HG02970 (cell line): ENCODE results near the gene TOP3B.

Experiments used
- ATAC-seq: cut with Tn5 transposase; IDR thresholded peaks from one replicate; pipeline ENCODE4 v1.9.1; 2021; ENCODE audit warnings: mild to moderate bottlenecking, moderate library complexity, moderate number of reproducible peaks; ENCODE audit not compliant: unreplicated experiment, low FRiP score

The TOP3B gene

DNA sequence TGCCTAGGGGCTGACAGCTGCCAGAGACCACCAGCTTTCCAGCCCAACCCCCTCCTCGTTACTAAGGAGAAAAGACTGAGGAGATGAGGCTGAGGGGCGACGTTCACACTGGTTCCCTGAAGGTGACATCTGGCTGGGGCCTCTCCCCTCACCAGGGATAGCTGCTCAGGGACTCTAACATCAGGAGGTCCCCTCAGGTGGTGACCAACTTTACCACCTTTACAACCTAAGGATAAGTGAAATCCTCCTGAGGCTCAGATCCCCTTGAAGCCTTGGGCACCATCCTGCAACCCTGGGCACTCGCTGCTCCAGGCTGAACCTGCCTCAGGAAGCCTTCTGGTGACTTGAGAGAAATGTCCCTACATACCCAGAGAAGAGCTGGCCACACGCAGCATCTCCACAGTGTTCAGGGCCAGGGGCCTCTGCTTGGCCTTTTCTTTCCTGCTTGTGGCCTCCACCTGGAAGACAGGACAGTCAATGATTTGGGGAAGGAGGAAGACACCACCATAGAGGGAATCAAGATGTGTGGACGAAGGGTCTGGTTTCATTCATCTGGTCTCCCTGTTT lies 17.6 kb downstream of the TOP3B start:
- ATAC-seq, result no peak

DNA sequence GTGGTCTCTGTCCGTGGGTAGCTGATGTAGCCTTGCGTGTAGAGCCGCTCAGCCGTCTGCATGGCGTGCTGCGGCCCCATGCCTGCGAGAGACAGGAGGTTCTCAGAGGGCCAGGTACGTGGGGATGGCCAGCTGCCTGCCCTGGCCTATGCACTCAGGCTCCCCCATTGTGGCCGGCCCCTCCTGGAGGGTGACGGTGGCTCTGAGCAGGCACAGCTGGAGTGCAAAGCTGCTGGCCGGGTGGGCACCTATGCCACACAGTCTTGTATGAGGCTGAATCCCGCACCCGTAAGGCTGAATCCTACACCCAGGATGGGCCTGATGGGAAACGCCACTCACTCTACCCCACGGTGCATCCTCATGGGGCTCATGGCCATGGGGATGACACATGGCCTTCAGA lies 18.4 kb downstream of the TOP3B start:
- no peak for ATAC-seq

DNA sequence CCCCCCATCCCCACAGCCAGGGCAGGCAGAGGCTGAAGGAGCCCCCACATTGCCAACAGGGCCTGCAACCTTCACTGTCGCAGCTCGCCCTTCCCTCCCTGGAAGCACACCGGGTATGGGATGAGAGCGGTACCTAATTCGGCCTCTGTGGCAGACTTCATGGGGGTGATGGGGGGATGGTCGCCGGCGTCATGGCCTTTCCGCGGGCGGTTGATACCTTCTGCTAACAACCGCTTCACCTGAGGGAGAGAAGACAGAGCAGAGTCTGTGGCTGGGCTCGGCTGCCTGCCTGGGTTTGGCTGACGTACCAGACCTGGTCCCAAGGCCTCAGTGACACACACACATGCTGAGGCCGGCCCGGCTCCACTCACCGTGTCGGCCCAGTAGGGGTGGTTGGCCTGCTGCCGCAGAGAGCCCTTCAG lies 18.8 kb downstream of the TOP3B start:
- ATAC-seq, result no peak

DNA sequence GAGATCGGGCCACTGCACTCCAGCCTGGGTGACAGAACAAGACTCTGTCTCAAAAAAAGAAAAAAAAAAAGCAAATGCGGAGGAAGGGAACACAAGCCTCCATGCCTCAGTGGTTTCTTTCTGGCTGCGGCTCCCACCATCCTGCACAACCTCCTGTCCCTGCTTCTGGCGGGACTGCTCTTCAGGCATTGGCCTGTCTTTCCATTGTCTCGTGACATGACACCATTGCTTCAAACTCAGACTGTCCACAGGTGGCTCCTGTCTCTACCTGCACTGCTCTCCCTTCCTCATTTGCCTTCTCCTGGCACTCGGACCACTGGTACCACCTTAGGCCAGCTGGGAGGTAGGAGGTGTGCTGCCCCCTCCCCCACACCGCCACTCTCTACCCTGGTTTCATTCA lies 19.3 kb downstream of the TOP3B start:
- no peak for ATAC-seq

DNA sequence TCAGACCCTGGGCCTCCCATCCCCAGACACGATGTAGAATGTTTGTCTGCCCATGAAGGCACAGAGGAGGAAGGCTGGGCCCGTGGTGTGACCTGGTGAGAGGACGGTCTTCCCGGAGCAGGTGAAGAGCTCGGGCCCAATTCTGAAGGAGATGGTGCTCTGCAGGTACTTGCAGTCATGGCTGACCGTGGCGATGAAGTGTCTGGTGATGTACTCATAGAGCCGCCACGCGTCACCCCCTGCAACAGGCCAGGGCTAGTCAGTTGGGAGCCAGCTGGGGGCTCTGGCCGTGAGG lies 20.0 kb downstream of the TOP3B start:
- ATAC-seq, result no peak

DNA sequence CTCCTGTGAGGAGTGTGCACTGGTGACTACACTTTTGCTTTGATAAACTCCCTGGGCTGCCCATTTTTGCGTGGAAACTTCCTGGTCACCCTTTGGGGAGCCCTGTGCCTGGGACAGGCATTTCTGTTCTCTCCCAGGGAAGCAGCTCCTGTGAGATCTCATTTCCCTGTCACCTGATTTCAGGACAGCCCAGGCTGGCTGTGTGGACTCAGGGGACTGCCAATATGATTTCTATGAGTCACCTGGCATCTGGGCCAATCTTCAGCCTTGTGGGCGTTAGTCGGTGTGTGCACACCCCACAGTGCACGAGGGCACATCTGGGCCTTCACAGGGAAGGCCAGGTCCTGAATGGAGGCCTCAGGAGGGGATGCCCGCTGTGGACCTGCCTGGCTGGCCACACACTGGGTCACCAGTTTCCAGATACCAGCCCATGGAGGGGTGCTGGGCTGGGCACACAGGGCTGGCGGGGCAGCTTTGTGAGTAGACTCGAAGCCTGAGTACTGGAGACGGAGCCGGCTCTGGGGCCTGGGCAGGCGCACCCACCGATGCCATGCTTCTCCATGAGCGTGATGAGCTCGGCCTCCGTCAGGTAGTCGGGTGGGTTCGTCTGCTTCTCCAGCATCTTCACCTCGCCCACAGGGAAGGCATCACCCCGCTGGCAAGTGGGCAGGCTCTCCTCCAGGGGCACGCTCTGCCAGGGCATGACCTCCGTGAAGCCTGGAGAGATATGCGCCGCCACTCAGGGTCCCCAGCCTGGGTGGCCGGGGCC lies 20.5 kb downstream of the TOP3B start:
- ATAC-seq, result no peak

DNA sequence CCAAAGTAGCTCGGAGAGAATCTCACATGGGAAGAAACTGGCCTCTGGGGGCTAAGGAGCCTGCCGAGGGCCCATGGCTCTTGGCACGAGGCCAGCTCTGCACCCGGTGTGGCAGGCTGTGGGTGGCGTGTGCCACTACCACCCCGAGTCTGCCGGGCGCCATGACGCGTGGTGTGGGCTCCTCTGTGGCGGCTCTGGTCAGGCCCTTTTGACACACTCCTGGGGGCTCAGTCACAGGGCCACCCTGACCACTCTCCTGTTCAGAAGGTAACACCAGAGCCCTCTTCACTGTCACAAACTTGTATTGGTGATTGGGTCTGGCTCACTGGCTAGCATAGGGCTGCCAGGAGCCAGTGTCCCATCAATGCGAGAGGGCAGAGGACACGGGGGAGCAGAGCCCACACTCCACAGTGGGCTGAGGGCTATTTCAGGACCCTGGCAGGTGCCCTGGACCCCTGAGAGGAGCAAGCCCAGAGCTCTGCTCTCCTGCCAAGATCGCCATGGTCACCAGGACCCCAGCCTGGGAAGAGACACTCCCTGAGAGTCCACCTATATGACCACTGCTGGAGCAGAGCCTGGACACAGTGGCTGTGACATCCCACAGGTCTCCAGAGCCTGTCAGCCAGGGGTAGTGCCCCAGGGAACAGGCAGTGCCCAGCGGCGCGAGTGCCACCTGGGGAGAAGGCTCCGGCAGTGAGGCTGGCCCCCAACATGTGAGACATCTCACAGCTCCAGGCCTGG lies 21.3 kb downstream of the TOP3B start:
- ATAC-seq, result no peak

DNA sequence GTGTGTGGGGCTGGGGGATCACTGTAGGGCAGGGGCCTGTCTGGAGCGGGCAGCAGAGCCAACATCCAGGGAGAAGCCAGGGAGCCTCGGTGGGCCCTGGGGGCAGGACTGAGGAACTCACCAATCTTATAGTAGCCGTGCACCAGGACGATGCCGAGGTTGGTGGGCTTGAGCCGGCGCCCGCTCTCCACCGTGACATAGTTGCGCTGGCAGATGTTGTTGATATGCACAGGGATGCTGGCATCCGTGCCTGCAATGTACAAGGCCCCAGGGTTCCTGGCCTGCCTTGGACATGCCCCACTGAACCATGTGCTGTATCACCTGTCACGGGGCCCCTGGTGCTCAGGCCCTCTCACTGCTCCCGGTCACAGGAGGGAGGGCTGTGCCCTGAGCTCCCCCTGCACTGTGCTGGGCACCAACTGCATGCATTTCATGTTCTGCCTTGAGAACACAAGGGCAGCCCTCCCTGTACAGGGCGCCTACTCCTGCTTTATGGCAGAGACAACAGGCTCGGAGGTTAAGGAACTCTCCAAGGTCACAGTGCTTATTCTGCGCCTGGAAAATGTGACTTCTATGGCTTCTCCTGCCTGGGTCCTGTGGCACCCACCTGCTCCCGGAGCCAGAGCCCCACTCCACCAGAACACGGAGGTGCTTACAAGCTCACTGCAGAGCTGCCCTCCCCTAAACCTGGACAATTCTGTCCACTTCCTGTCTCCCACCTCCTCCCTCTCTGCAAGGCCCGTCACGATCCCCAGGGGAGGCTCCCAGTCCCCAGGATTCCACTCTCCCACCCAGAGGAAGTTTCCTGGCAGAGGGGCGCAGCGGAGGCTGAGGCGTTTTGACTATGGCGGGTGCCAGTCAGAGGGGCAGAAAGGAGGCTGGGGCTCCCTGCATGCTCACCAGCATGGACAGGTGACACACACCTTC lies 22.1 kb downstream of the TOP3B start:
- ATAC-seq, result no peak

DNA sequence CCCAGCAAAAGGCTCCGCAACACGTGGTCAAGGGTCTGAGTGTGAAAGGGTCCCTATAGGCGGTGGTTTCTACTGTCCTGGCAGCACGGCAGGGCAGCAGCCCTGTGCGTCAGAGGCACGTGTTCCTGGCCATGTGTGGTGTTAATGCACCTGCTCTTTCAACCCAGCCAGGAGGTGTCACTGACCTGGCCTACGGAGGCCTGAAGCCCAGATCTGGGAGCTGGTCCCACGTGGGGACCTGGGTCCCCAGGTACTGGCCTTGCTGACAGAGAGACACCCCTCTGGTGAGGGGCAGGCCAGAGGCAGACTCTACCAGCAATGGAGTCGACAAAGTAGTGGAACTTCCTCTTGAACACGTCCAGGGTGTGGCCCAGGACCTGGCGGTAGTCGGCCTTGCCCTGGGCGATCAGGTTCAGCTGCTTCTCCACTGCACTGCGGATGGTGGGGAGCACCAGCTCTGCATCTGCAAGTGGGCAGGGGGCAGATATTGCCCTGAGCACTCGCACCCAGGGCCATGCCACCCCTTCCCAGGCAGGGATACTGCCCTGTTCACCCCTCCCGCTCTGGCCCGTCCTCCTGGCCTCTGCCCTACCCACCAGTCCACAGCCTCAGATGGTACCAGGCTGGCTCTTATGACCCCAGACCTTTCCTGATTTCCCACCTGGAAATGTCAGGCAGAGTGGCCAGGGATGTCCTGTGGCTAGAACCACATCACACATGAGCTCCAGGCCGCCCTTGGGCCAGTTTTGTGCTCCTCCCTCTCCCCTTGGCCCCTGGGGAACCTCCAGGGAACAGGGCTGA lies 23.1 kb downstream of the TOP3B start:
- ATAC-seq, result no peak

DNA sequence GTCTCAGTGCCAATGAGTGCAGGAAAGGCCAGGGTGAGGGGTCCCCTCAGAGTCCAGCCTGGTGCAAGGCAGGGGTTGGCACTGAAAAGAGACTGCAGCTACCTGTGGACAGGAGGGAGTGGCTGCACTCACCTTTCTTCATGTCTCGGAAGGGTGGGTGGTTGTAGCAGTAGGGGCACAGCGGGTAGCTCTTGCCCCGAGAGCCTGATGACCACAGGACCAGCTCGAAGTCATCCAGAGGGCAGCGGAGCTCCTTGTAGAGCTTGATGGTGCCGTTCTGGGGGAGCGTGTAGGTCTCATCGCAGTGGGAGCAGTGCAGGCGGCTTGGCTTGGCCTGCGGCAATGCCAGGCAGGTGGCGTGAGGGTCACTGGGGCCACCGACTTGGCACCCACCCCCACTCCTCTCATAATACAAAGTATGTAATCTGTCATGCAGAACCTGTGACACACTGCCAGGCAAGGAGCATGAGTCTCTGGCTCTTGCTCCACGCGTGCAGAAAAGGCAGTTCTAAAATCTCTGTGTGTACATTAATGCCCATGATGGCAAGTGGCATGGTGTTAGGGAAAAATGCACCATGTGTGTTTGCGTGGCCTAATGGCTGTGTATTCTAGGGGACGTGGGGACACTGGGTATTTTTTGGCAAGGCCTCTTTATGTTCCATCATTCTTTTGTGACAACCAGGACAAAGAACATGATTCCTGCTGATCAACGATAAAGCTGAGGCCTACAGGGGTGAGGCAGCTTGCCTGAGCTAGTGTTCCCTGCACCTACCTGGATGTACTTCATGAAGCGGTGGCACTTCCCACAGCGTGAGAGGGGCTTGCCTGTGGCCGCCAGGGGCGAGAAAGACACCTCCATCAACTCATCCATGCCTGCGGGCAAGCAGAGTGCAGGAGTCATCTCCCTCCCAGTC lies 24.0 kb downstream of the TOP3B start:
- ATAC-seq, result no peak

DNA sequence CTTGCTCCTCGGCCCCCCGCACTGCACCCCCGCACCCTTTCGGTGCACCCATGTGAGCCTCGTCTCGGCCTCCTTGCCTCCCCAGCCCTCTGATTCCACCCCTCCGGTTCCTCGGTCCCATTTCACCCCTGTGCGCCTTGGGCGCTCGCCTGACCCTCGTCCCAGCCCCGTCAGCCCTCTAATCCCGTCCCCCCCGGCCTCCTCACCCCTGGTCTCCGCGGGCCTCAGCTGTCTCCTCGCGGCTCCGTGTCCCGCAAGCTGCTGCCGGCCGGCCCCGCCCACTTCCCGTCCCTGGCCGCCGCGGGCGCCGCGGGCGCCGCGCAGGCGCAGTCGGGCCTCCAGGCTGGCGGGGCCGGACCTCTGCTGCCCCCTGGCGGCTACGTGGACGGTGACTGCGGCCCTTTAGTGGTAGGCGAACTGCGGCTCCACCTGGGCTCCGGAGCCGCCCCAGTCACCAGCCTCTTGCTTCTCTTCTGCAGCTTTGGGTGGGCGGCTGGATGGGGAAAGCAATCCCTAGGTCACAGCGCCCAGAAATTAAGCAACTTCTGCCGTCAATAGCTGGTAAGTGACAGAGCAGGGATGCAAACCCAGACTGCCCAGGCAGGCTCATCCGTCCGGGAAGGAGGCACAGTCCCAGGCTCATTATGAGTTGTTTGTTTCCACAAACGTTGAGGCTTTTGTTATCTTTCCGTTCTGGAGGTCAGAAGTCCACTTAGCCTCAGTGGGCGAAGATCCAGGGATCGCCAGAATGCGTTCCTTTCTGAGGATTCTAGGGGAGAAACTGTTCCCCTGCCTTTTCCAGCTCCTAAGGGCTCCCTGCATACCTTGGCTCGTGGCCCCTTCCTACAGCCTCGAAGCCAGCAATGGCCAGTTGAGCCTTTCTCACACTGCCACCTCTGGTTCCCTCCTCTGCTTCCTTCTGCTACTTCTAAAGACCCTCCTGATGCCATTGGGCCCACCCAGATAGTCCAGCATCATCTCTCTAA lies 29.7 kb downstream of the TOP3B start, which contains the start of gene PPM1F:
TSS of gene PPM1F (minus strand) at position 263 of the 986 bp plus-strand sequence. CDS start 6,800 bp downstream, outside the sequence.
- peak; percentile 68 for ATAC-seq

DNA sequence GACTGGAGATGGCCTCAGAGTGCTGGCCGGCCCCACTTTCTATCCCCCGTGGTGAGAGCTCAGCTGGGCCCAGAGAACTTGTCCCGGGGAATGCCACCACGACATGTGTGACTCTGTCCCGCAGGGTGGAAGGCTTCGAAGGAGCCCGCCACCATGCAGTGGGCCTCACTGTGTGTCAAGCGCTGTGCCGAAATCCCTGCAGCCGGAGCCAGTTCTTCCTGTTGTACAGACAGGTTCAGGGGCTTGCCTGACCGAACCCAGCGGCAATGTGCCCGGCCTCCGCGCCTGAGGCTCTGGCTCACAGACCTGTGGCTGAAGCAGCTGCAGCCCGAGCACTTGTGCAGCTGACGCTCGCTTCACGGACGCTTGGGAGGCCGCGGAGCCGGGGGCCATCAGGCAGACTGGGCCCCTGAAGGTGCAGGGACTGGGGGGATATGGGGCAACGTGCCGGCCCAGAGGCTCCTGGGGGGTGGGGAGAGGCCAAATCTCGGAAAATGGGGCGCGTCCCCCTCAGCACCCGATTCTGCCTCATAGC lies 30.6 kb downstream of the TOP3B start:
- ATAC-seq, result peak; percentile 4

DNA sequence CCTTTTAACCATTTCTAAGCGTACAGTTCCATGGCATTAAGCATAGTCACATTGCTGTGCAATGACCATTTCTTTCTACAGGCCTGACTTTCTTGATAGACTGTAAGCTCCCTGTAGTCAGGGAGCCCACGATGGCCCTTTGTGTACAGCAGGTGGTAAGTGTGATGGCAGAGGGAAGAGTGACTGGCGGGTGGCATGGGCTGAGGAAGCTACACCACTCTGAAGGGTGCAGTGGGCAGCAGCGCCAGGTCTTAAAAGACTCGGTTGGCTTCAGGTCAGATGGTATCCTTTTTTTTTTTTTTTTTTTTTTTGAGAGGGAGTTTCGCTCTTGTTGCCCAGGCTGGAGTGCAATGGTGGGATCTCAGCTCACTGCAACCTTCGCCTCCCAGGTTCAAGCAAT lies 31.5 kb downstream of the TOP3B start:
- no peak for ATAC-seq

DNA sequence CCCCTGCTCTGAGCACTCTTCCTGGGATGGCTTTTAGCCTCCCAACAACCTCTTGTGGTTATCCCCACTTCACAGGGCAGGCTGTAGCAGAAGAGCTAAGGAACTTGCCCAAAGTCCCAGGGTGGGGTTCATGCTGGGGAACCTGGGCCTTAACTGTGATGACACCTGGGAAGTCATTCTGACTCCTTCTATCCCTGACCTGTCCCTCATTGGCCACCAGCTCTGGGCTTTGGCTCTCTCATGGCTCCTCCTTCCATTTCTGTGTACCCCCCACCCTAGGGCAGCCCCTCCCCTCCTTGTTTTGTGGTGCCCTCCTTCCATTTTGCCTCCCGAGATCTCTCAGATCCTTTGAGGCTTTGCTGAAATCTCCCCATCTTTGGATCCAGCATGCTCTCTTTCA lies 32.6 kb downstream of the TOP3B start:
- no peak for ATAC-seq

DNA sequence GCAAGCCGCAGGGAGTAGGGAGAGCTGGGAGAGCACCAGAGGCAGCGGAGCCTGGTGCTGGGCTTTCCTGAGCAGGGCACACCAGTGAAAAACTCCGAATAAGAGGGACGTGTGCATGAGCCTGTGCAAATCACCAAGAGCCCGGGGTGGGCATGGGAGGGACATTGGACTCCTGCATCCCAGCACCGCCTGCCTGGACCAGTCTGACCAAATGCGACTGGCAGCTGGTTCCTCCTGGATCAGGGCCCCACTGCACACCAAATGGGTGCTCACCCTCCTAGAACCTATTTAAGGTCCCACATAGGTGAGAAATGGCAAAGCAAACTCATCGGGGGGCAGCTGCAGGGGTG lies 33.0 kb downstream of the TOP3B start:
- no peak for ATAC-seq

DNA sequence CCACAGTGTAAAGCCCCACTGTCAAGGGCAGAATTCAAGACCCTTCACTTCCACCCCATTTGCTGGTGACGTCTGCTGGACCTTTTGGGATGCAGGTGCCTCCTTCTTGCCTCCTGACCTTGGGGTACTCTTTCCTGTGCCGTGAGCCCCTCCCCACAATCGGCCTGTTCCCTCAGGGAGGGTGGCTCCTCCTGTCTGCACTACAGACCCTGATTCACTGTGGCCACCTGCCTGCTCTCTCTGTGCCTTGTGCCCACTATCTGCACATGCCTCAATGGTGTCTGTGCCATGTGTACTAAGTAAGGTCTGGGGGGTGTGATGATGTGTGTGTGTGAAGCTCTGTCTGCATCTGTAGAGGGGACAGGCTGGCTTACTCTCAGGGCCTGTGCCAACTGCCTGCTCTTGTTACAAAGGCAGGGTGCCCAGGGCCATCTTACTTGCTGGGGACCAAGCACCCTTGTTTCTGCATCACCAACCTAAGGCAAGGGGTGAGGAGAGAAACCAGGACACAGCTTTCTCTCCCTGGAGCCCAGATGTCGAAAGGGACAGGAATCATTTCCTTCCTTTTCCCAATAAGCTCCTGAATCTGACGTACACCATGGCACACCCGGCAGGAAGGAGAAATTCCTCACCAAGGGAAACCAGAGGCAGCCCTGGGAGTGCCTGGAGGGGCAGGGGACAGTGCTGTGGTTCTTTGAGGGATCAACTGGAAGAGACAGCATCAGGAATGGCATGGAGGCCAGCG lies 33.6 kb downstream of the TOP3B start:
- ATAC-seq, result no peak

DNA sequence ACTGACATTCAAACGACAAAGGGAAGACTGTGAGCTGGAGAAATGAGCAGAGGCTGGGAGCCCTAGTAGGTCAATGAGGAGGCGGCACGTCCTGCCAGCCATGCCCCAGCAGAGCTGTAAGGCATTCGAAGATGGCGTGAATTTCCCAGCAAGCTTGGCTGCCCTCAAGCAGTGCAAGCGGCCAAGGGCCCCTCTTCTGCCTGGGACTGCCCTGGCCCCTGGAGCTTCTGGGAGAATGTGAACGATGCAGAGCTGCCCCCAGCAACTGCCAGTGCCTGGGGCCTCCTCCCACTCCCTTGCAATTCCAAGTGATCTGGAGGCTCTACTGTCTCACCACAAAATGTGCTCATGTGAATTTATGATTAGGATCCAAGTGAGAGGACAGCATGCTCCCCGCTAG lies 34.2 kb downstream of the TOP3B start:
- ATAC-seq, result no peak
